ENCODE measurements around the gene BRME1.

BRME1 gene

GRCh38 chr19:13875824-13876223 lies 30.1 kb downstream of the BRME1 start:
- Histone ChIP-seq H3K4me1 (ENCODE audit: insufficient read depth, low read length) (peaks cover 15% of the 10 kb centered on the region), H4K20me1 (ENCODE audit: insufficient read depth, low read length) (peaks cover 21% of the 10 kb centered on the region; the same call in 1 of the 2 replicates), H3K9me3 (ENCODE audit: insufficient read depth, low read length, severe bottlenecking) (no peaks in the 10 kb centered on the region), H3K9ac (ENCODE audit: low read depth, low read length) (no peak overlapping the region), H3K27ac (ENCODE audit: low read length) (no peak overlapping the region), H3K4me2 (ENCODE audit: insufficient read depth, low read length) (no peak overlapping the region), H3K36me3 (ENCODE audit: insufficient read depth, low read length) (peaks cover 7% of the 10 kb centered on the region), H3K4me3 (ENCODE audit: low read depth in 1 of 2, low read length in 2 of 2) (no peak overlapping the region), H3K79me2 (ENCODE audit: insufficient read depth, low read length) (peaks cover 24% of the 10 kb centered on the region), H3K27me3 (ENCODE audit: insufficient read depth, low read length, poor library complexity) (no peaks in the 10 kb centered on the region), H2AFZ (ENCODE audit: low read depth, low read length) (no peak overlapping the region)
- no peak for TF ChIP-seq EZH2 (IDR thresholded peaks at IDR 0.05; ENCODE audit: borderline replicate concordance, low read depth, low read length, severe bottlenecking)
- TF ChIP-seq, protein P1, sequence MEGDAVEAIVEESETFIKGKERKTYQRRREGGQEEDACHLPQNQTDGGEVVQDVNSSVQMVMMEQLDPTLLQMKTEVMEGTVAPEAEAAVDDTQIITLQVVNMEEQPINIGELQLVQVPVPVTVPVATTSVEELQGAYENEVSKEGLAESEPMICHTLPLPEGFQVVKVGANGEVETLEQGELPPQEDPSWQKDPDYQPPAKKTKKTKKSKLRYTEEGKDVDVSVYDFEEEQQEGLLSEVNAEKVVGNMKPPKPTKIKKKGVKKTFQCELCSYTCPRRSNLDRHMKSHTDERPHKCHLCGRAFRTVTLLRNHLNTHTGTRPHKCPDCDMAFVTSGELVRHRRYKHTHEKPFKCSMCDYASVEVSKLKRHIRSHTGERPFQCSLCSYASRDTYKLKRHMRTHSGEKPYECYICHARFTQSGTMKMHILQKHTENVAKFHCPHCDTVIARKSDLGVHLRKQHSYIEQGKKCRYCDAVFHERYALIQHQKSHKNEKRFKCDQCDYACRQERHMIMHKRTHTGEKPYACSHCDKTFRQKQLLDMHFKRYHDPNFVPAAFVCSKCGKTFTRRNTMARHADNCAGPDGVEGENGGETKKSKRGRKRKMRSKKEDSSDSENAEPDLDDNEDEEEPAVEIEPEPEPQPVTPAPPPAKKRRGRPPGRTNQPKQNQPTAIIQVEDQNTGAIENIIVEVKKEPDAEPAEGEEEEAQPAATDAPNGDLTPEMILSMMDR (IDR thresholded peaks at IDR 0.05; ENCODE audit: borderline replicate concordance, extremely low read depth, low read length, poor library complexity, severe bottlenecking): no peak
- ATAC-seq (ENCODE audit: insufficient read depth, low read depth): no peak
- no peak for DNase-seq

- ATAC-seq (ENCODE audit: insufficient read depth, low read depth) (no peak), DNase-seq (no peak)
- TF ChIP-seq, protein P1 (IDR thresholded peaks at IDR 0.05; ENCODE audit: borderline replicate concordance, extremely low read depth, low read length, poor library complexity, severe bottlenecking): no peak
- Histone ChIP-seq H3K27me3 (ENCODE audit: insufficient read depth, low read length, poor library complexity) (no peaks in the 10 kb centered on the region), H3K79me2 (ENCODE audit: insufficient read depth, low read length) (peaks cover 37% of the 10 kb centered on the region), H3K4me2 (ENCODE audit: insufficient read depth, low read length) (no peak overlapping the region), H3K9ac (ENCODE audit: low read depth, low read length) (no peak overlapping the region), H3K4me3 (ENCODE audit: low read depth in 1 of 2, low read length in 2 of 2) (no peak overlapping the region), H3K27ac (ENCODE audit: low read length) (no peak overlapping the region), H2AFZ (ENCODE audit: low read depth, low read length) (no peak overlapping the region), H3K9me3 (ENCODE audit: insufficient read depth, low read length, severe bottlenecking) (no peaks in the 10 kb centered on the region), H3K4me1 (ENCODE audit: insufficient read depth, low read length) (peaks cover 6% of the 10 kb centered on the region; the same call in 1 of the 2 replicates), H3K36me3 (ENCODE audit: insufficient read depth, low read length) (peaks cover 14% of the 10 kb centered on the region), H4K20me1 (ENCODE audit: insufficient read depth, low read length) (peaks cover 24% of the 10 kb centered on the region; the same call in 1 of the 2 replicates)
Observed at GRCh38 chr19:13873834-13874515, 31.9 kb downstream of the BRME1 start.

- Histone ChIP-seq H3K4me2 (ENCODE audit: insufficient read depth, low read length) (no peak overlapping the region), H3K79me2 (ENCODE audit: insufficient read depth, low read length) (peaks cover 45% of the 10 kb centered on the region), H3K9ac (ENCODE audit: low read depth, low read length) (no peak overlapping the region), H4K20me1 (ENCODE audit: insufficient read depth, low read length) (peaks cover 24% of the 10 kb centered on the region; the same call in 1 of the 2 replicates), H3K4me1 (ENCODE audit: insufficient read depth, low read length) (peaks cover 9% of the 10 kb centered on the region; the same call in 1 of the 2 replicates), H3K27ac (ENCODE audit: low read length) (no peak overlapping the region), H3K27me3 (ENCODE audit: insufficient read depth, low read length, poor library complexity) (no peaks in the 10 kb centered on the region), H3K4me3 (ENCODE audit: low read depth in 1 of 2, low read length in 2 of 2) (no peak overlapping the region), H2AFZ (ENCODE audit: low read depth, low read length) (no peak overlapping the region), H3K36me3 (ENCODE audit: insufficient read depth, low read length) (peaks cover 14% of the 10 kb centered on the region), H3K9me3 (ENCODE audit: insufficient read depth, low read length, severe bottlenecking) (no peaks in the 10 kb centered on the region)
- ATAC-seq (ENCODE audit: insufficient read depth, low read depth): no peak
- TF ChIP-seq EZH2 (IDR thresholded peaks at IDR 0.05; ENCODE audit: borderline replicate concordance, low read depth, low read length, severe bottlenecking): no peak
- TF ChIP-seq, protein P1 (IDR thresholded peaks at IDR 0.05; ENCODE audit: borderline replicate concordance, extremely low read depth, low read length, poor library complexity, severe bottlenecking): no peak
- no peak for DNase-seq
Observed at GRCh38 chr19:13872695-13873389, 33.1 kb downstream of the BRME1 start.
